Measurements from ENCODE around the gene RPL3. TPM values are rescaled to one million over a fixed set of nuclear protein-coding genes. Genes with fewer than 3 reads are reported as not detected.

The RPL3 gene
- total RNA-seq, 1 experiment from 2014 or later, result 2,830 TPM

GRCh38 chr22:39297490-39298240 is 21.8 kb downstream of the RPL3 start:
- Histone ChIP-seq H3K9me3 (ENCODE audit: control insufficient read depth, low read depth, low read length) (peaks cover 4% of the 10 kb centered on the region), H4K8ac (replicated peaks; ENCODE audit: insufficient read length, low read depth, low read length) (no peak overlapping the region), H3K56ac (ENCODE audit: insufficient read length, low read depth, low read length) (no peak overlapping the region), H3K14ac (ENCODE audit: insufficient read depth, low read length) (no peak overlapping the region; the same call in 1 of the 2 replicates), H3K4ac (ENCODE audit: low read depth, low read length) (no peak overlapping the region), H4K91ac (ENCODE audit: insufficient read length, low read depth, low read length) (no peak overlapping the region), H3K18ac (ENCODE audit: insufficient read length, low read depth, low read length) (peak overlapping the region; percentile 21), H2AK5ac (ENCODE audit: insufficient read length, low read length) (peak overlapping the region; percentile 67), H2BK20ac (ENCODE audit: low read depth, low read length, poor library complexity, severe bottlenecking) (no peak overlapping the region), H2AFZ (ENCODE audit: low read length) (no peak overlapping the region), H3T11ph (ENCODE audit: low read length) (no peak overlapping the region), H3K4me2 (ENCODE audit: insufficient read depth, insufficient read length, low read length) (no peak overlapping the region), H2BK120ac (ENCODE audit: low read depth, low read length, poor library complexity, severe bottlenecking) (no peak overlapping the region), H3K27ac (ENCODE audit: insufficient read length, low read depth, low read length) (no peak overlapping the region), H3K79me1 (ENCODE audit: insufficient read depth, low read depth, low read length, poor library complexity, severe bottlenecking) (no peaks in the 10 kb centered on the region), H3K27me3 (ENCODE audit: insufficient read depth, low read length) (0 out of 2 replicates have a peak, but pooled peaks cover 2% of the 10 kb centered on the region), H3K4me1 (ENCODE audit: insufficient read depth, low read length) (no peaks in the 10 kb centered on the region), H2BK15ac (ENCODE audit: low read depth, low read length) (no peak overlapping the region), H4K5ac (ENCODE audit: insufficient read length, low read depth, low read length) (no peak overlapping the region), H2BK5ac (ENCODE audit: insufficient read length, low read length) (no peak overlapping the region), H4K20me1 (ENCODE audit: control insufficient read depth, insufficient read depth, insufficient read length) (no peaks in the 10 kb centered on the region), H3K9ac (ENCODE audit: extremely low read depth, insufficient read length, low read length) (no peak overlapping the region), H3K79me2 (ENCODE audit: insufficient read depth, low read length) (no peaks in the 10 kb centered on the region), H3K23ac (ENCODE audit: insufficient read length, low read depth, low read length) (no peak overlapping the region), H2BK12ac (ENCODE audit: insufficient read length, low read depth, low read length) (no peak overlapping the region), H3K23me2 (ENCODE audit: insufficient read length, low read depth, low read length, poor library complexity, severe bottlenecking) (no peaks in the 10 kb centered on the region)
- no CpG with 5 or more reads among the region's 18 CpGs for WGBS (ENCODE audit: extremely low coverage, insufficient read length, low lambda C conversion rate)
- Mint-ChIP-seq H3K4me1 (peaks cover 30 to 49% of the 10 kb centered on the region in 2 experiments), H3K27me3 (ENCODE audit: low read depth) (peaks cover 8% of the 10 kb centered on the region), H3K4me3 (peak overlapping the region in 1 of 2 experiments; percentile 55; a peak in 1 of 5 replicates), H3K36me3 (ENCODE audit: insufficient read depth in 1 of 3, low read depth in 3 of 3) (peaks cover 0 to 6% (median 3%) of the 10 kb centered on the region in 3 experiments; a peak in 2 of 7 replicates), H3K27ac (peak overlapping the region; percentile 63 to 89 (median 84); a peak in 6 of 7 replicates), H3K9me3 (peaks cover 2 to 6% of the 10 kb centered on the region in 2 experiments; a peak in 3 of 5 replicates)
- no peak for DNase-seq
- TF ChIP-seq CTCF (conservative IDR thresholded peaks at IDR 0.05), result no peak
